Daoy (cell line): ENCODE results near the gene SLC22A1. TPM values are rescaled to one million over a fixed set of nuclear protein-coding genes. Genes with fewer than 3 reads are reported as not detected.
"Not testable (repeated sequence)": the region's sequence is repeated elsewhere in the genome, so short reads cannot be mapped to it uniquely, and the experiment has no call there.

ENCODE experiments used
- DNase-seq: peaks from one replicate; pipeline ENCODE4 v3.0.0-alpha.2; 2015; ENCODE audit warnings: low read depth
- total RNA-seq: library from RNA; depleted of rRNA; stranded (reverse); fragments of >200 nt; shearing (Covaris generic); gene quantifications from 2 replicates; pipeline ENCODE4 v1.2.3, GENCODE V29; 2014

The SLC22A1 gene
- total RNA-seq, 1 experiment from 2014 or later = 0.23 TPM

DNA sequence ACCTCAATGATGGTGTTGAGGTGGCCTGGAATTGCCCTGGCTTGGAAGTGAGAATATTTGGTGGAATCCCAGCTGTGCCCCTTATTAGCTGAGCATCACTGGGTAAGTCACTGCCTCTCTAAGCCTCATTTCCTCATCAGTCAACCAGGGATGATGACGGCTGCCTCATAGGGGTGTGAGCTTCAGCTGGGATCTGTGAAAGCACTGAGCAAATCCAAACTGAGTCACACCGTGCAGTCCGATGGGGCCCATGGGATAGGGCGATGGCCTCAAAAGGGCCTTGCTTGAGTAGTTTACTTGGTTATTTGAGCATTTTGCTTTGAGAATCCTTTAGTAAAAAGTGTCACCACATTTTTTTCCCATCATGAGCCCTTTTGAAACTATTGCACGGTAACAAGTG is 1.1 kb downstream of the SLC22A1 start:
- no peak for DNase-seq

GRCh38 chr6:160124007-160124406 is 2.4 kb downstream of the SLC22A1 start:
- no peak for DNase-seq

- DNase-seq = no peak
Measured at GRCh38 chr6:160124605-160125004, 3.0 kb downstream of the SLC22A1 start.

- DNase-seq = not testable (repeated sequence)
Measured at GRCh38 chr6:160125105-160125504, 3.5 kb downstream of the SLC22A1 start.

- no peak for DNase-seq
Measured at GRCh38 chr6:160127270-160128124, 5.9 kb downstream of the SLC22A1 start.

DNA sequence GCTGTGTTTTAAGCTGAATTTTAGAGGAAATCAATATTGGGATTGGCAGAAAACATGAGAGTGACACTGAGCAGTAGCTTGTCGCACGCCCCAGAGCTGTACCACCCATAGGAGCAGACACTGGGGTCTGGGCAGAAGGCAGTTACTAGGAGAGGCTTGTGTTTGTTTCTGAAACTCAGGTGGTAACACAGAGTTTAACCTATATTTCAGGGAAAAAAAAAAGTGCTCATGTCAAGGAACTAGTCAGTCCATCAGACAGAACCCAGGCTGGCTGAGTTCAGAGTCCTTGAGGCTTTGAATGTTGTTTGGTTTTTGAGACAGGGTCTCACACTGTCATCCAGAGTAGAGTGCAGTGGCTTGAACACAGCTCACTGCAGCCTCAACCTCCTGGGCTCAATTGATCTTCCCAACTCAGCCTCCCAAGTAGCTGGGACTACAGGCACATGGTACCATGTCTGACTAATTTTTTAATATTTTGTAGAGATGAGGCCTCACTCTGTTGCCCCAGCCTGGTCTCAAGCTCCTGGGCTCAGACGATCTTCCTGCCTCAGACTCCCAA is 6.6 kb downstream of the SLC22A1 start:
- no peak for DNase-seq

- DNase-seq = no peak
Measured at GRCh38 chr6:160128879-160129516, 7.4 kb downstream of the SLC22A1 start.

DNA sequence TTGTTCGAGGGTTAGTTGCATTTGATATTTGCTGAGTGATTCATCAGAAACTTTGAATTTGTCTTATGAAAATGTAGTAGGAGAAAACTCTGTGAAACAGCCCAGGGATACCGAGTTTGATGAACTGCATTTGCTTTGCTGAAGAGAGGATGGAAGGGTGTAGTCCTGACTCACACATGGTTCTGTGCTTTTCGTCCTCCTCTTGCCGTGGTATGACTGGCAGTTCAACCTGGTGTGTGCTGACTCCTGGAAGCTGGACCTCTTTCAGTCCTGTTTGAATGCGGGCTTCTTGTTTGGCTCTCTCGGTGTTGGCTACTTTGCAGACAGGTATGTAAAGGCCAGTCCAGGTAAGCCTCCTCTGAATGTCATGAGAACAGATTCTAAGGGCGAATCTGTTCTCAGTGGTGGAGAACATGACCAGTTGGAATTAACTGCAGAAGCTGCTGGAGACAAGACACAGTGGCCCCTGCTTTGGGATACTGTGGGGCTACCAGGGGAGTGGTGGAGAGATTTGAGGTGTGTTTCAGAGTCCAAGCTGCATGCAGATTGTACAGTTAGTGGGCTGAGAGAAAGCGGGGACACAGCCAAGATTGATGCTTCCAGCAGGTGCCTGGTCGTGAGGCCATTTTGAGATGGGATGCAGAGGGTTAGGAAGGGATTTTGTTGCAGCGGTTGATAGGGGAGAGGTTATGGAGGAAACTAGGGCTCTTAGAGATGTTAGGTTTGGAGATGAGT is 8.4 kb downstream of the SLC22A1 start:
- DNase-seq = no peak

- no peak for DNase-seq
Measured at GRCh38 chr6:160130729-160131484, 9.3 kb downstream of the SLC22A1 start.

DNA sequence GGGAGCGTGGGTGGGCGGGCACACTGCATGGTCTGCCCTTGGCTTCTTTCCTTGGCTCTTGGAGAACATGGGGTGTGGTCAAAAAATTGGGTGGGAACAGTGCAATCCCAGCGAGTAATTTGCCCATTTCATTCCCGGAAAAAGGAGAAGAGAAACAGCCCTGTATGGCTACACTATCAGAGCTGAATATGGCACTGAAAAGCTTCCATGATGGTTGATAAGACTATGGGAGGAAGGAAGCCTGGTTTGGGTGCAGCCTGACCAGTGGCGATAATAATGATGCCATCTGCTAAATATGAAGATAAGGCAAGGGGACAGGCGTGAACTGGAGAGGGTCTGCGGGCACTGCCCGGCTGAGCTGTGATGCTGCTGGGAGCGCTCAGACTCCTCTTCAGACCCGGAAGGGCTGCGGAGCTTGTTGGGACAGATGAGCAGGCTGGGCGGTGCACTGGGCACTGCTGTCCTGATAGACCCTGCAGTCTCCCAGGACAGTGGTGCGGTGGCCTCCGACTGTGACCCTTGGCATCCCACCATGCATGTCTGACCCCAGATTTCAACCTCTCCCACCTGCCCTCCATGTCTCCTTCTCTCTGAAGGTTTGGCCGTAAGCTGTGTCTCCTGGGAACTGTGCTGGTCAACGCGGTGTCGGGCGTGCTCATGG is 10.2 kb downstream of the SLC22A1 start:
- DNase-seq = no peak

DNA sequence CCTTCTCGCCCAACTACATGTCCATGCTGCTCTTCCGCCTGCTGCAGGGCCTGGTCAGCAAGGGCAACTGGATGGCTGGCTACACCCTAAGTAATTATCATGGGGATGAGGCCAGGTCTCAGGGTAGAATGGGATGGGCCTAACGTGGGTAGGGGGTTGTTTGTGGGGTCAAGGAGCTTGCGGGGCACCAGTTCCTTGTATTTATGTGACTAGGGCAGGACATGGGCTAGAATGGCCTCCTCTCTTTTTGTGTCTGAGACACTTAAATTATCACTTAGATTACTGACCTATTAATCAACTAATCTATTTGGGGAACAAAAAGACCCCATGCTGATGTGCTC is 10.7 kb downstream of the SLC22A1 start:
- DNase-seq = no peak

DNA sequence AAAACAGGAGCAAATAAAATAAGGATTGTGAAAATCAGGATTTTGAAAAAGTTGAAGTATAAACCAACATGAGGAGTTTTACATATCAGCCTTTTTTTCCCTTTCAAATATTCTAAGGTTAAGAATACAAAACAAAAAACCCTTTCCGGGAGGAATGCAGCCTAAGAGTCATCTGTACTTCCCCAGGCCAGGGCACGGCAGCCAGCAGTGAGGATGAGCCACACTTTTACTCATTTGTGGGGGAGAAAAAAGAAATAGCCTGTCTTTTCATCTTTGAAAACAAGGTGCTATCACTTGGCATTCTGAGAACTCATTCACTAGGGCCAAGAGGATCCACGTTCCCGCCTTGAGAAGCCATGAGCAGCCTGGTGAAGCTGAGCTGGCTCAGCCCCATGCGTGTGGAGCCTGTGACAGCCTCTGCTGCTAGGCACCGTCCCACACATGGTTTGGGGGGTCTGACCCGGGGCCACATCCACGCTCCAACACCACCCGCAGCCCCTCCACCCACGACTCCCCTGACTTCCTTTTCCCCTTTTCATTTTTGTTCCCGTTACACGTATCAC is 11.2 kb downstream of the SLC22A1 start:
- DNase-seq = no peak

DNA sequence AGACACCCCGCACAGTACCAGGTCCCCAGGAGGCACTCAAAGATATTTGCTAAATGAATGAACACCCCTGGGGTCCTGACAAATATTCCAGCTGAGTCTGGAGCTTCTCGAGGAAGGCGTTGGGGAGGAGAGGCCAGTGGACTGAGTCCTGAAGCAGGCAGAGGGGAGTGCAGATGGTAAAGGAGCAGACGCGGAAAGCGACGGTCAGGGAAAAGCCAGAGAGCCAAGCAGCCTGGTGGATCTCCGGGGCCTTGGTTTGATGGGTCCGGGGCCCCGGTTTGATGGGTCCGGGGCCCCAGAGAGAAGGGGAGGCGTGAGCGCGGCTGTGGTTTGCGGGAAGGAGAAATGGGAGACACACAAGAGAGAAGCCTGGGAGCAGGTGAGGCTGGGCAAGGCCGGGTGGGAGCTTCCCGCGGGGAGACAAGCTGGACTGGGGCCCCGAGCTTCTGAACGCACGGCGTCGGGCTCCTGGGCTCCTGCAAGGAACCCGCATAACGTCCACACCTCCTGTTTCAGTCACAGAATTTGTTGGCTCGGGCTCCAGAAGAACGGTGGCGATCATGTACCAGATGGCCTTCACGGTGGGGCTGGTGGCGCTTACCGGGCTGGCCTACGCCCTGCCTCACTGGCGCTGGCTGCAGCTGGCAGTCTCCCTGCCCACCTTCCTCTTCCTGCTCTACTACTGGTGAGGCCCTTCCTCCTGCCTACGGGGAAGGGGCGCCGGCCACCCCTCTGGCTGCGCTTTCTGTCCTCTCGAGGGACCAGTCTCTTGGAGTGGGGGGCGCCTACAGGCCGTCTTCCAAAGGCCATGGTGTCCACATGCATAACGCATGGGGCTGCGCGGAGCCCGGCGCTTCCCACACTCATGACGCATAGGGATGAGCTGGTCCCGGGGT is 12.1 kb downstream of the SLC22A1 start:
- no peak for DNase-seq

DNA sequence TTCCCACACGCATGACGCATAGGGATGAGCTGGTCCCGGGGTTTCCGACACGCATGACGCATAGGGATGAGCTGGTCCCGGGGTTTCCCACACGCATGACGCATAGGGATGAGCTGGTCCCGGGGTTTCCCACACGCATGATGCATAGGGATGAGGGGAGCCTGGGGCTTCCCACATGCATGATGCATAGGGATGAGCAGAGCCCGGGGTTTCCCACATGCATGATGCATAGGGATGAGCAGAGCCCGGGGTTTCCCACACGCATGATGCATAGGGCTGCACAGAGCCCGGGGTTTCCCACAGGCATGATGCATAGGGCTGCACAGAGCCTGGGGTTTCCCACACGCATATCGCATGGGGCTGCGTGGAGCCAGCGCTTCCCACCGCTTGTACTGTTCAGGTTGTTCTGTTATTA is 12.7 kb downstream of the SLC22A1 start:
- not testable (repeated sequence) for DNase-seq

GRCh38 chr6:160134779-160135547 is 13.3 kb downstream of the SLC22A1 start:
- DNase-seq = no peak

DNA sequence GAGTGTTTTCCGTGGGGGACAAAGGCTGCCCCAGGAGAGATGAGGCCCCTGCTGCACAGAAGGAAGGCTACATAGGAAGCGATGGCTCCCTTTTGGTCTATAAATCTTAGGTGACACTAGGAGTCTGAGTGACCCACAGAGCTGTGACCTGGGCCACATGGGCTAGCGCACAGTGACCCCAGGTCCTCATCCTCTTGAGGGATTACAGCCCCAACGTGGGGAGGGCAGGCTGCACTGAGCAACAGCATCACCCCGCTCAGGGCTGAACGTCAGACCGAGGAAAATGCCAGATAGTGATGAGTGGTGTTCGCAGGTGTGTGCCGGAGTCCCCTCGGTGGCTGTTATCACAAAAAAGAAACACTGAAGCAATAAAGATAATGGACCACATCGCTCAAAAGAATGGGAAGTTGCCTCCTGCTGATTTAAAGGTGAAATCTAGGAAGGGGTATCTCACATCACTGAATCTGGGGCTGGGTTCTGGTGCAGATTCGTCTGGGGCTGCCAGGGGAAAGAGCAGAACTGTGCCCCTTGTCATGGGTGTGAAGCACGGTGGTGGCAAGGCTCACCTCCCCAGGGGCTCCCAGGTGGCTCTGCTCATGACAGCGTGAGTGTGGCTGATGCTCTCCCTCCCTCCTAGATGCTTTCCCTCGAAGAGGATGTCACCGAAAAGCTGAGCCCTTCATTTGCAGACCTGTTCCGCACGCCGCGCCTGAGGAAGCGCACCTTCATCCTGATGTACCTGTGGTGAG is 14.5 kb downstream of the SLC22A1 start:
- DNase-seq = no peak

- no peak for DNase-seq
Measured at GRCh38 chr6:160137130-160137988, 15.7 kb downstream of the SLC22A1 start.
